GM18508 (cell line): ENCODE measurements around the gene MEIS1.
"Not testable (repeated sequence)": the region's sequence is repeated elsewhere in the genome, so short reads cannot be mapped to it uniquely, and the experiment has no call there.

ENCODE experiments used
- ATAC-seq: cut with Tn5 transposase; IDR thresholded peaks from one replicate; pipeline ENCODE4 v1.9.1; 2021; ENCODE audit warnings: moderate number of reproducible peaks; ENCODE audit not compliant: insufficient read depth, unreplicated experiment

Gene MEIS1

GRCh38 chr2:66434679-66435548, at the start of gene MEIS1:
TSS of gene MEIS1 (plus strand) at chr2:66435125. CDS start at chr2:66435857, 732 bp downstream.
- no peak for ATAC-seq

DNA sequence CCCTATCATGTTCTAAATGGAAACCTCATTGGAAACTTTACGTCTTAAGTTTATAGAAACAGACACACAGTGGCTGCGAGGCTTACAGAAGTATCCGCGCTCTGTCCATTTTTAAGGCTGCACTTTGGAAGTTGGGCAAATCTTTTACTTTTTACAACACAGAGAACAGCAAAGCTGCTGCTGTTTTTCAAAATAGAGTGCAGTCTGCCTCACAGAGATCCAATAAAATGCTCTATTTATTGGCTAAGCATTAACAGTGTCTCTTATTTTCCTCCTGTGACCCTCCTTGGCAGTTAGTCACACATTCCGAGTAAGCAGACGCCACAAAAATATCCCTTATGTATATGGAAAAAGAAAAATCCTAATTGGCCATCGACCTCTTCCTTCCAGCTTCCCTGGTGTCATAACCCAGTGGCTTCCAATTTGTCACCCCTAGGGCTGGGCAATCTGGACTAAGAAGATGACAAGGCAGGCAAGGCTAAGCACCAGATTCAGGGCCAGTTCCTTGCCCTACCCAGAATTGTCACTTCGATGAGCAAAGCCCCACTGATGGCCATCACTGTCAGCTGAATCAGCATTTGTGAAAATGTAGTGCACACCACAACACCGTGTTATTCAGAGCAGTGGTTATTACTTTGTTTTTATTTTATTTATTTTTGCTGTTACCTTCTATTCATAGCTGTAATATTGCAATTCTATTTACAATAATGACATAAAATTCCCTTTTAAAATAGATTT, 47.7 kb upstream of the MEIS1 start:
- no peak for ATAC-seq

DNA sequence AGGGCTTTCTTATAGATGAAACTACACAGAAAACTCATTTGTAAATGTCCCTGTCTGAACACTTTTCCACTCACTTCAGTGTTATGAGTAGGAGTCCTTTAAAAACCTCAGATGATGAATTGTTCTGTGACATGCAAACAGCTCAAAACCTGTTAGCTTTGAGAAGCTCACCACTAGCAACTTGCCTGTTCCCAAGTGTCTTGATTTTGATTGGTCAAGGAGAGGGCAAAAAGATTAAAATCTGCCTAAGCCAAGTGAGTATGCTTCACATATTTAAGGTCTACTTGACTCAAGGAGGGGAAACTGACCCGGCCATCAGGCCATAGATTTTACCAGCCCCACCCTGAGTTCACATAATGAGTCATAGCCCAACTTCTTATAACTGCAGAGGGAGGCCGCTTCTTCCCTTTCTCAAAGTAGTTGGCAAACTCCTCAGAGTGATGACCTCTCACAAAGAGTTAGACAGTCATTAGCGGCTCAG, 45.2 kb upstream of the MEIS1 start:
- ATAC-seq, result no peak

- ATAC-seq, result no peak
These were observed 44.8 kb upstream of the MEIS1 start for GRCh38 chr2:66390152-66390551.

- no peak for ATAC-seq
These were observed 44.1 kb upstream of the MEIS1 start for GRCh38 chr2:66390811-66391210.

DNA sequence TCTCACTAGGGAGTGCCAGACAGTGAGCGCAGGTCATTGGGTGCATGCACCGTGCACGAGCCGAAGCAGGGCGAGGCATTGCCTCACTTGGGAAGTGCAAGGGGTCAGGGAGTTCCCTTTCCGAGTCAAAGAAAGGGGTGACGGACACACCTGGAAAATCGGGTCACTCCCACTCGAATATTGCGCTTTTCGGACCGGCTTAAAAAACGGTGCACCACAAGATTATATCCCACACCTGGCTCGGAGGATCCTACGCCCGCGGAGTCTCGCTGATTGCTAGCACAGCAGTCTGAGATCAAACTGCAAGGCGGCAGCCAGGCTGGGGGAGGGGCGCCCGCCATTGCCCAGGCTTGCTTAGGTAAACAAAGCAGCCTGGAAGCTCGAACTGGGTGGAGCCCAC, 43.7 kb upstream of the MEIS1 start:
- ATAC-seq, result not testable (repeated sequence)

DNA sequence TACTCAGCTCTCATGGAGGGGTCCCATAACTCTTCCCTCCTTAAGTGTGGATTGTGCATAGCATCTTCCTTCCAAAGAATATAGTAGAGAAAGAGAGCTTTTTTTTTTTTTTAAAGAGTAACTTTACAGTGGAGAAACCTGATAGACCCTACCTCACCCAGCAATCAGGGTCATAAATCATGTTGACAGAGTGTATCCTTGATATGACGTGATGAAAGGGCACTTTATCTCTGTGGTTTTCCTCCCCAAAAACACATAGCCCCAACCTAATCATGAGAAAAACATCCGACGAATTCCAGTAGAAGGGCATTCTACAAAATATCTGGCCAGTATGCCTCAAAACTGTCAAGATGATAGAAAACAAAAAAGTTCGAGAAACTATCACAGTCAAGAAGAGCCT, 29.5 kb upstream of the MEIS1 start:
- no peak for ATAC-seq

DNA sequence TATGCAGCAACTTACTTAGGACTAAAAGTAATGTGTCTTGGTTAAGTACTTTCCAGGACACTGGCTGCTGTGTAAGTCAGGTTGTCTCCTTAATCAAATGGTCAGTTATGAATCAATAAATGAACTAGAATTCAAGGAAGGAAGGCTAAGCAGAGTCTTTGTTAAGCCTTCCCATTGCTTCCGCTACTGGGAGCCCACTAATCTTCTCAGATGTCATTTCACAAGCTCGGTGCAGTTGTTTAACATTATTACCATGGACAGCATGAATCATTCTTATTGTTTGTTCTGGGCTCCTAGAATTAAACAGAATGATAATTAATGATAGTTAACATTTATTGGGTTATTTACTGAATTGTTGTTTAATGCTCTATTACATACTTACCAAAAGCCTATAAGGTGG, 26.0 kb upstream of the MEIS1 start:
- ATAC-seq, result no peak

DNA sequence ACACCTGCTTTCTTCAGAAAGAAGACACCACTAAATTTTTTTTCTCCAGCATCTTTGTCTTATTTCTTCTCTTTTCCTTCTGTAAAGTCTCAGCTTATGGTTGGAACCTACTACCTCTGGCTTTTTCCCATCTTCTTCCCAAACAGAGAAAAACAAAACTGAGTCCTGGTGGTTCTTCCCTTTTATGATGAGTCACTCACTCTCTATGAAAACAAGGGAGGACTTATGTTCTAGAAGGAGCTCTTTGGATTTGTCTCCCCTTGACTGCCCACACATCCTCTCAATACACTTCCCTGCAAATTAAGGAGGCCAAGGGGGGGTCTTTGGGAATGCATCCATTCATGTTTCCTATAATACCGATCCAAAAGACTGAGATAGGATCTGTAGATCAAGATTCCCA, 22.1 kb upstream of the MEIS1 start:
- no peak for ATAC-seq

DNA sequence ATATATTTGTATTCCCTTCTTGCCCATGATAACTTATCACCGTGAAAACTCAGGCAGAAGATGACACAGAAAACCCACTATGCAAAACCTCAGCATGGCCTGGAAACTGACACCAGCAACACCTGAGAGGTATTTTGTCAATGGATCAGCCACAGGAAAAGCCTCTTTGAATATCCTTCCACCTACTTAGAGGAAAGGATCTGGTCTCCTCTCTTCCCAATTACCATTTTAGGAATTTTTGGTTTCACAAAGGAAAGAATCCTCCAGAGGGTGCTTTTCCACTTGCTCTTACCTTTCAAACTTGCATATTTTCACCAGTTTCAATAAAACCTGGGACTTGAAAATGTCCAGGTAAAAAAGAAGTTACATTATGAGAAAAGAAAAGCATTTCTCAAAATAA, 20.0 kb upstream of the MEIS1 start:
- no peak for ATAC-seq

DNA sequence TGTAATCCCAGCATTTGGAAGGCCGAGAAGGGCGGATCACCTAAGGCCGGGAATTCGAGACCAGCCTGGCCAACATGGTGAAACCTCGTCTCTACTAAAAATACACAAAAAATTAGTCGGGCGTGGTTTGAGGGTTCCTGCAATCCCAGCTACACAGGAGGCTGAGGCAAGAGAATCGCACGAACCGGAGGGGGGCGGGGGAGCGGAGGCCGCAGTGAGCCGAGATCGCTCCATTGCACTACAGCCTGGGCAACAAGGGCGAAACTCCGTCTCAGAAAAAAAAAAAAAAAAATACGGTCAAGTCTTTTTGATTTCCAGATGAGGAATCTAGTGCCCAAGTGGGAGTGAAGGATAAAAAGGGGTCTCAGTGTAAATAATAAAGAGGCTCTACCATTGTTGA, 16.5 kb upstream of the MEIS1 start:
- ATAC-seq, result no peak

DNA sequence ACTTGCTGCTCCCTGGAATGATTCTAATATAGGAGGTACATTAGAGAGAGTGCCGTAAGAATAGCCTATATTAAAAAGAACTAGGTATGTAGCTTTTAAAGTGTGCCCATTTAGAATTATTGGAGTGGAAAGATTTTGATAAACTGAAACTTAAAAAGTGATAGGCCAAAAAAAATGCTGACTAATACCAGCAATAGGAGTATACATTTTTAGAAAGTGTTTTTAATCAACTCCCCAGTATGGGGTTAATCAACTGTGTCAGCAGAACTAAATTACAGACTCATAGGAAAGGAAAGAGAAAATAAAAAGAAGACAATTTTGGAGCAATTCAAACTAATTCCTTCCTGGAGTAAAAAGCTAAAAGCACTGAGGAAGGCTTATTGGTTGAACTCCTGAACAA, 13.3 kb upstream of the MEIS1 start:
- ATAC-seq, result no peak

GRCh38 chr2:66423391-66424124, 11.4 kb upstream of the MEIS1 start:
- no peak for ATAC-seq

GRCh38 chr2:66426244-66427111, 8.4 kb upstream of the MEIS1 start:
- no peak for ATAC-seq

- no peak for ATAC-seq
These were observed 7.6 kb upstream of the MEIS1 start for GRCh38 chr2:66427300-66427699.

DNA sequence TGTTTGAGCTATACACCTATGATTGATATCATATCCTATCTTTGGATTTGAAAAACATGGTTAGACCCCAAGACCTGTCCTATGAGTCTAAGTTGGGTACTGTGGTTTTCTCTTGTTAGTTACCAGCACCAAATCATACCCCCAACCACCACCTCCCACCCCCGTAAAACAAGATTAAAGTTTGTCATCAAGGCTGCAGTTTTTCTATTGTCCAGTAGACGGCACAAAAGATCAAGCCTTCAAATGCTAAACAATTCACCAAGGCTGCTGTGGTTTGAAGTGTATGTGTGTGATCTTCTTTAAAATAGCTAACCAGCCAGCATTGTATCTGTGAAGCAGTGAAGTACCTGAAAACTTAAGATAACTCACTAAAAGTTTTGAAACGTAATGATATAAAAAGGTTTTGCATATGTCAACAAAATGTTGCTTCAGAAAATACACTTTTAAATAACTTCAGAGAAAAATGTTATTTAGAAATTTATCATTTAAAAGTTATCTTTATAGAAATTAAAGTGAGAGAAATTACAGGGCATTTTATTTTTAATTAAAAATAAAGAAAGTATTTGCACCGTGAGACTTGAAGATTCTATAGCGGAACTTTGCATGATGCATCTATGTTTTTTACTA, 5.8 kb upstream of the MEIS1 start:
- no peak for ATAC-seq

DNA sequence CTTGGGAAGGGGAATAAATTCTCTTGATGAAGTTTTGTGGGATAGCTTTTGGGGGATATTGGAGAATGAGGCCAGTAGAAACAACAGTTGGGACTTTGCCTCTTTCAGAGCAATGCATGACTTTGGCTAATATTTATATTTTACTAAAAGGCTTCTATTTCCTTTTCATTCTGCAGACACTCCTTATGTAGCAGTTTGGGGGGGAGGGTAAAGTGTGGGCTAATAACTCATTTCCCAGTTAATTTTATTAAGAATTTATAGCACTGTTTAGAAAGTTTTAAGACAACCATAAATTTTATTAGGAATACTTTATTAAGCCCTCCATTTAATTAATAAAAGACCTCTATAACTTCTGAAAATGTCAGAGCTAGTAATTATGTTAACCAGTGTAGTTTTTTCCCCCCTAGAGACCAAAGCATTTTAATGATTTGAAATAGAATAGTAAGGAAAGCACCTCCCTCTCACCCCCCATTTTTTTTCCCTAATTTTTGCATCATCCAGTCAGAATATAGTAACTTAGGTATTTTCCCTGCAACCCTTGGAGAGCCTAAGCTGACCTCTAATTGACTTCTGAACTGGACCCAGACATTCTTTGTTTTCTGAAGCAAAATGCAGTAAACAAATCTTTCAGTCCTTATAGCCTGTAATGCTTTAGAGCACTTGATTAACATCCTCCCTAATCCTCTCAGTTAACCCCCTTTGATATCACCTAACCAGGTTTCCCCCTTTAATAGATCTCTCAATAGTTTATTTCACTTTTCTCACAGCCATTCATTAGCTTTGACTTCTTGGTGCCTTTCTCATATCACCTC, 5.0 kb upstream of the MEIS1 start:
- no peak for ATAC-seq

DNA sequence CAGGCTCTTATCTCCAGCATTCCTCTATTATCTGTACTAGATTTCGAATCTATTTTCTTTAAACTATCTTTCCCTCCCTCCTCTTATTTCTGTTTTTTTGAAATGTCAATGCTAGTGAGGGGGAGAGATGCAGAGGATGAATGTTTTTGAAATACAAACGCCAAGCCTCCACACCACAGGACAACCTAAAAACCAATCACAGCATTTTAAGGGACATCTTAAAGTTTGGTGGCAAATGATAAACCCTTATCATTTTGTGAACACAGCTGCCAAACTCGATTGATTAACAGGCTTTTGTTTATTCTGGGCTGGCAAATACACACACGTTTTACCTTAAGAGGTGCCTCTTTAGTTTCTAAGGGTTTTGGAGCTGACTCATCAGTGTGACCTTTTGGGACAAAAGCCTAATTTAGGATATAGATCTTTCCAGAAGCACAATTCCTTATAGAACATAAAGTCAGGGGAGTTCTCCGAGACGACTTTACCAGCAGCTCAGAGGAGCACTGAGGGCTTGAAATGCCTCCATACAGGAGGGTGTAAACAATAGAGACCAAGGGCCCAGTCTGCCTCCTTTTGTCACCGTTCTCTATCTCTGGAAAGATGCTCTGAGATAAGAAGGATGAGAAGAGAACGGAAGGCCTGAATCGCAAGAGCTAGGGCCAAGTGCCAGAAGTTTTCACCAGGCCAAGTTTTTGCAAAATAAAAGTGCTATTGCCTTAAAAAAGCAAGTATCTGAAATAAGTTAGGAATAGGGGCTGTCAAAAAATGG, 4.2 kb upstream of the MEIS1 start:
- ATAC-seq, result no peak
